ENCODE results near the gene INPP5A.

- TF ChIP-seq EZH2 (optimal IDR thresholded peaks at IDR 0.05; ENCODE audit: low read depth, low read length) (no peak), EZH2phosphoT487 (IDR thresholded peaks at IDR 0.05; ENCODE audit: low read length) (no peak)
- TF ChIP-seq, protein P1, sequence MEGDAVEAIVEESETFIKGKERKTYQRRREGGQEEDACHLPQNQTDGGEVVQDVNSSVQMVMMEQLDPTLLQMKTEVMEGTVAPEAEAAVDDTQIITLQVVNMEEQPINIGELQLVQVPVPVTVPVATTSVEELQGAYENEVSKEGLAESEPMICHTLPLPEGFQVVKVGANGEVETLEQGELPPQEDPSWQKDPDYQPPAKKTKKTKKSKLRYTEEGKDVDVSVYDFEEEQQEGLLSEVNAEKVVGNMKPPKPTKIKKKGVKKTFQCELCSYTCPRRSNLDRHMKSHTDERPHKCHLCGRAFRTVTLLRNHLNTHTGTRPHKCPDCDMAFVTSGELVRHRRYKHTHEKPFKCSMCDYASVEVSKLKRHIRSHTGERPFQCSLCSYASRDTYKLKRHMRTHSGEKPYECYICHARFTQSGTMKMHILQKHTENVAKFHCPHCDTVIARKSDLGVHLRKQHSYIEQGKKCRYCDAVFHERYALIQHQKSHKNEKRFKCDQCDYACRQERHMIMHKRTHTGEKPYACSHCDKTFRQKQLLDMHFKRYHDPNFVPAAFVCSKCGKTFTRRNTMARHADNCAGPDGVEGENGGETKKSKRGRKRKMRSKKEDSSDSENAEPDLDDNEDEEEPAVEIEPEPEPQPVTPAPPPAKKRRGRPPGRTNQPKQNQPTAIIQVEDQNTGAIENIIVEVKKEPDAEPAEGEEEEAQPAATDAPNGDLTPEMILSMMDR (IDR thresholded peaks at IDR 0.05; ENCODE audit: low read length) = no peak
Observed at GRCh38 chr10:132583456-132583855, 45.9 kb downstream of the INPP5A start.
